Measurements from ENCODE around the gene TSPOAP1.

TSPOAP1 gene

GRCh38 chr17:58339755-58340404, 11.3 kb upstream of the TSPOAP1 start:
- no peak for DNase-seq

- no peak for DNase-seq
Observed at GRCh38 chr17:58338841-58339754, 10.5 kb upstream of the TSPOAP1 start.

GRCh38 chr17:58338454-58338840, 9.9 kb upstream of the TSPOAP1 start:
- no peak for DNase-seq

GRCh38 chr17:58337600-58338453, 9.2 kb upstream of the TSPOAP1 start:
- no peak for DNase-seq

- no peak for DNase-seq
Observed at GRCh38 chr17:58337210-58337599, 8.6 kb upstream of the TSPOAP1 start.

GRCh38 chr17:58336456-58337209, 8.0 kb upstream of the TSPOAP1 start:
- DNase-seq, result no peak

- no peak for DNase-seq
Observed at GRCh38 chr17:58335779-58336455, 7.3 kb upstream of the TSPOAP1 start.

- no peak for DNase-seq
Observed at GRCh38 chr17:58335061-58335731, 6.6 kb upstream of the TSPOAP1 start.

- DNase-seq, result no peak
Observed at GRCh38 chr17:58334661-58335060, 6.1 kb upstream of the TSPOAP1 start.

GRCh38 chr17:58334256-58334655, 5.7 kb upstream of the TSPOAP1 start:
- no peak for DNase-seq

- DNase-seq, result no peak
Observed at GRCh38 chr17:58333736-58334207, 5.2 kb upstream of the TSPOAP1 start.

GRCh38 chr17:58332778-58333735, 4.5 kb upstream of the TSPOAP1 start:
- DNase-seq, result no peak

- no peak for DNase-seq
Observed at GRCh38 chr17:58331815-58332777, 3.5 kb upstream of the TSPOAP1 start.

- DNase-seq, result no peak
Observed at GRCh38 chr17:58330997-58331814, 2.6 kb upstream of the TSPOAP1 start.

- DNase-seq, result no peak
Observed at GRCh38 chr17:58330538-58330996, 2.0 kb upstream of the TSPOAP1 start.

GRCh38 chr17:58329810-58330537, 1.4 kb upstream of the TSPOAP1 start:
- DNase-seq, result no peak
